H9 (cell line): Measurements from ENCODE around the gene MIPEP. TPM values are rescaled to one million over a fixed set of nuclear protein-coding genes. Genes with fewer than 3 reads are reported as not detected.

Experiments
- DNase-seq: peaks from one replicate; pipeline ENCODE4 v3.0.0-alpha.2; 2017
- H2AFZ ChIP-seq: one replicate; pipeline ENCODE4 v1.6.1; 2013; ENCODE audit warnings: mild to moderate bottlenecking, low read length, control low read depth, moderate library complexity
- H2AK5ac ChIP-seq: 2 replicates; pipeline ENCODE4 v1.6.1; 2013; ENCODE audit warnings: low read length, control low read depth, mixed read lengths; ENCODE audit not compliant: insufficient read length
- H2BK120ac ChIP-seq: one replicate; pipeline ENCODE4 v1.6.1; 2013; ENCODE audit warnings: low read depth, mild to moderate bottlenecking, low read length, control low read depth, inconsistent platforms; ENCODE audit not compliant: poor library complexity, severe bottlenecking
- H2BK12ac ChIP-seq: 2 replicates; pipeline ENCODE4 v1.6.1; 2013; ENCODE audit warnings: low read length, control low read depth, mixed read lengths, low read depth; ENCODE audit not compliant: insufficient read length
- H2BK15ac ChIP-seq: 2 replicates; pipeline ENCODE4 v1.6.1; 2013; ENCODE audit warnings: low read depth, low read length, control low read depth
- H2BK20ac ChIP-seq: one replicate; pipeline ENCODE4 v1.6.1; 2013; ENCODE audit warnings: low read depth, mild to moderate bottlenecking, low read length, control low read depth, inconsistent platforms; ENCODE audit not compliant: poor library complexity, severe bottlenecking
- H2BK5ac ChIP-seq: 2 replicates; pipeline ENCODE4 v1.6.1; 2013; ENCODE audit warnings: low read length, control low read depth, mixed read lengths; ENCODE audit not compliant: insufficient read length
- H3K14ac ChIP-seq: 2 replicates; pipeline ENCODE4 v1.6.1; 2013; ENCODE audit warnings: low read length, control low read depth; ENCODE audit not compliant: insufficient read depth
- H3K18ac ChIP-seq: 2 replicates; pipeline ENCODE4 v1.6.1; 2013; ENCODE audit warnings: low read depth, mild to moderate bottlenecking, mixed read lengths, low read length, control low read depth; ENCODE audit not compliant: insufficient read length
- H3K23ac ChIP-seq: 2 replicates; pipeline ENCODE4 v1.6.1; 2013; ENCODE audit warnings: low read length, control low read depth, mixed read lengths, low read depth; ENCODE audit not compliant: insufficient read length
- H3K23me2 ChIP-seq: 2 replicates; pipeline ENCODE4 v1.6.1; 2013; ENCODE audit warnings: low read depth, mild to moderate bottlenecking, mixed read lengths, low read length, control low read depth; ENCODE audit not compliant: insufficient read length, poor library complexity, severe bottlenecking
- H3K27ac ChIP-seq: 2 replicates; pipeline ENCODE4 v1.5.1; 2013; ENCODE audit warnings: low read length, control low read depth, mixed read lengths, low read depth; ENCODE audit not compliant: insufficient read length
- H3K27me3 ChIP-seq: 2 replicates; pipeline ENCODE4 v1.6.1; 2013; ENCODE audit warnings: low read length, control low read depth, inconsistent platforms; ENCODE audit not compliant: insufficient read depth
- H3K4ac ChIP-seq: 2 replicates; pipeline ENCODE4 v1.6.1; 2013; ENCODE audit warnings: low read depth, mild to moderate bottlenecking, control low read depth, inconsistent platforms, low read length, moderate library complexity
- H3K4me1 ChIP-seq: 2 replicates; pipeline ENCODE4 v1.6.1; 2013; ENCODE audit warnings: low read length, control low read depth, inconsistent platforms; ENCODE audit not compliant: insufficient read depth
- H3K4me2 ChIP-seq: 2 replicates; pipeline ENCODE4 v1.6.1; 2013; ENCODE audit warnings: low read length, control low read depth, mixed read lengths; ENCODE audit not compliant: insufficient read length, insufficient read depth
- H3K56ac ChIP-seq: 2 replicates; pipeline ENCODE4 v1.6.1; 2013; ENCODE audit warnings: low read depth, mild to moderate bottlenecking, mixed read lengths, low read length, control low read depth; ENCODE audit not compliant: insufficient read length
- H3K79me1 ChIP-seq: 2 replicates; pipeline ENCODE4 v1.6.1; 2013; ENCODE audit warnings: low read depth, mild to moderate bottlenecking, moderate library complexity, low read length, control low read depth, inconsistent platforms; ENCODE audit not compliant: insufficient read depth, poor library complexity, severe bottlenecking
- H3K79me2 ChIP-seq: 2 replicates; pipeline ENCODE4 v1.6.1; 2013; ENCODE audit warnings: low read length, control low read depth, inconsistent platforms; ENCODE audit not compliant: insufficient read depth
- H3K9ac ChIP-seq: 2 replicates; pipeline ENCODE4 v1.6.1; 2013; ENCODE audit warnings: low read length, control low read depth, mixed read lengths; ENCODE audit not compliant: insufficient read length; ENCODE audit errors: extremely low read depth
- H3K9me3 ChIP-seq: one replicate; pipeline ENCODE4 v1.6.1; 2013; ENCODE audit warnings: low read depth, low read length, inconsistent platforms; ENCODE audit not compliant: control insufficient read depth
- H3T11ph ChIP-seq: one replicate; pipeline ENCODE4 v1.6.1; 2013; ENCODE audit warnings: mild to moderate bottlenecking, low read length, control low read depth, inconsistent platforms
- H4K20me1 ChIP-seq: one replicate; pipeline ENCODE4 v1.6.1; 2013; ENCODE audit not compliant: control insufficient read depth, insufficient read length, insufficient read depth
- H4K5ac ChIP-seq: 2 replicates; pipeline ENCODE4 v1.6.1; 2013; ENCODE audit warnings: low read depth, mild to moderate bottlenecking, mixed read lengths, low read length, control low read depth; ENCODE audit not compliant: insufficient read length
- H4K8ac ChIP-seq: replicated peaks from 2 replicates; pipeline ENCODE4 v1.6.1; 2013; ENCODE audit warnings: low read length, control low read depth, mixed read lengths, low read depth; ENCODE audit not compliant: insufficient read length
- H4K91ac ChIP-seq: 2 replicates; pipeline ENCODE4 v1.6.1; 2013; ENCODE audit warnings: low read depth, mild to moderate bottlenecking, moderate library complexity, mixed read lengths, low read length, control low read depth; ENCODE audit not compliant: insufficient read length
- H3K27ac Mint-ChIP-seq, 3 experiments: 2 replicates in 2 of 3; 3 replicates in 1 of 3; pipeline ENCODE4 v1.8.0; 2020 to 2021; ENCODE audit warnings: mixed read lengths in 3 of 3, mild to moderate bottlenecking in 1 of 3, moderate library complexity in 1 of 3
- H3K27me3 Mint-ChIP-seq: 2 replicates; pipeline ENCODE4 v1.8.0; 2021; ENCODE audit warnings: low read depth, mild to moderate bottlenecking, moderate library complexity, mixed read lengths
- H3K36me3 Mint-ChIP-seq, 3 experiments: 2 replicates in 2 of 3; 3 replicates in 1 of 3; pipeline ENCODE4 v1.8.0; 2020 to 2021; ENCODE audit warnings: low read depth in 3 of 3, mixed read lengths in 3 of 3; ENCODE audit not compliant: insufficient read depth in 1 of 3
- H3K4me1 Mint-ChIP-seq, 2 experiments: 2 replicates each; pipeline ENCODE4 v1.8.0; 2020; ENCODE audit warnings: mixed read lengths in 2 of 2
- H3K4me3 Mint-ChIP-seq, 2 experiments: 2 replicates in 1 of 2; 3 replicates in 1 of 2; pipeline ENCODE4 v1.8.0; 2020 to 2021; ENCODE audit warnings: mild to moderate bottlenecking in 2 of 2, mixed read lengths in 2 of 2, moderate library complexity in 1 of 2
- H3K9me3 Mint-ChIP-seq, 2 experiments: 2 replicates in 1 of 2; 3 replicates in 1 of 2; pipeline ENCODE4 v1.8.0; 2020; ENCODE audit warnings: mild to moderate bottlenecking in 2 of 2, mixed read lengths in 2 of 2, moderate library complexity in 1 of 2
- WGBS: extraction: QIAGEN DNeasy Blood & Tissue Kit; methylation state at CpG from one replicate; pipeline ENCODE4 v1.1.7; 2013; ENCODE audit warnings: missing lambda C conversion rate, low lambda C conversion rate, mixed read lengths; ENCODE audit not compliant: insufficient read length; ENCODE audit errors: extremely low coverage; 5-methylcytosine and 5-hydroxymethylcytosine counted together
- total RNA-seq: library from RNA; stranded (reverse); gene quantifications from 2 replicates; pipeline ENCODE4 v1.2.1, GENCODE V29; 2021
- TF ChIP-seq, protein P1 (sequence below): fragments of 200-600 bp; sonication (generic); conservative IDR thresholded peaks from 3 replicates; pipeline ENCODE4 v1.8.0; 2021; ENCODE audit warnings: antibody characterized with exemption, mild to moderate bottlenecking

The MIPEP gene
- total RNA-seq, 1 experiment from 2014 or later, result 18.5 TPM

DNA sequence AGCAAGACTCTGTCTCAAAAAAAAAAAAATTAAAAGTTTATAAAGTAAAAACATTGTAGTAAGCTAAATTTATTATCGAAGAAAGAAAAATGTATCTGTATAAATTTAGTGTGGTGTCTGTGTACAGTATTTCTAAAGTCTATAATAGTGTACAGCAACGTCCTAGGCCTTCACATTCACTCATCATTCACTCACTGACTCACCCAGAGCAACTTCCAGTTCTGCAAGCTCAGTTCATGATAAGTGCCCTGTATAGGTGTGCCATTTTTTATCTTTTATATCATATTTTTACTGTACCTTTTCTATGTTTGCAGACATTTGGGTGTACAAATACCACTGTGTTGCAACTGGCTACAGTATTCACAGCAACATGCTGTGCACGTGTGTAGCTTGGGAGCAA, 200.9 kb downstream of the MIPEP start:
- Histone ChIP-seq H3K4me2 (no peak overlapping the region), H3K23me2 (no peaks in the 10 kb centered on the region), H4K20me1 (no peaks in the 10 kb centered on the region), H3K9ac (no peak overlapping the region), H2AK5ac (no peak overlapping the region), H3K9me3 (no peaks in the 10 kb centered on the region), H2BK15ac (no peak overlapping the region), H3T11ph (no peak overlapping the region), H3K79me1 (no peaks in the 10 kb centered on the region), H3K14ac (no peak overlapping the region), H3K79me2 (no peaks in the 10 kb centered on the region), H2BK12ac (no peak overlapping the region), H2BK20ac (no peak overlapping the region), H3K18ac (no peak overlapping the region), H4K91ac (no peak overlapping the region), H4K5ac (no peak overlapping the region), H4K8ac (no peak overlapping the region), H2BK120ac (no peak overlapping the region), H3K4ac (no peak overlapping the region), H3K27ac (no peak overlapping the region), H3K56ac (no peak overlapping the region), H3K27me3 (no peaks in the 10 kb centered on the region), H2BK5ac (no peak overlapping the region), H2AFZ (no peak overlapping the region), H3K4me1 (no peaks in the 10 kb centered on the region), H3K23ac (no peak overlapping the region)
- TF ChIP-seq, protein P1, sequence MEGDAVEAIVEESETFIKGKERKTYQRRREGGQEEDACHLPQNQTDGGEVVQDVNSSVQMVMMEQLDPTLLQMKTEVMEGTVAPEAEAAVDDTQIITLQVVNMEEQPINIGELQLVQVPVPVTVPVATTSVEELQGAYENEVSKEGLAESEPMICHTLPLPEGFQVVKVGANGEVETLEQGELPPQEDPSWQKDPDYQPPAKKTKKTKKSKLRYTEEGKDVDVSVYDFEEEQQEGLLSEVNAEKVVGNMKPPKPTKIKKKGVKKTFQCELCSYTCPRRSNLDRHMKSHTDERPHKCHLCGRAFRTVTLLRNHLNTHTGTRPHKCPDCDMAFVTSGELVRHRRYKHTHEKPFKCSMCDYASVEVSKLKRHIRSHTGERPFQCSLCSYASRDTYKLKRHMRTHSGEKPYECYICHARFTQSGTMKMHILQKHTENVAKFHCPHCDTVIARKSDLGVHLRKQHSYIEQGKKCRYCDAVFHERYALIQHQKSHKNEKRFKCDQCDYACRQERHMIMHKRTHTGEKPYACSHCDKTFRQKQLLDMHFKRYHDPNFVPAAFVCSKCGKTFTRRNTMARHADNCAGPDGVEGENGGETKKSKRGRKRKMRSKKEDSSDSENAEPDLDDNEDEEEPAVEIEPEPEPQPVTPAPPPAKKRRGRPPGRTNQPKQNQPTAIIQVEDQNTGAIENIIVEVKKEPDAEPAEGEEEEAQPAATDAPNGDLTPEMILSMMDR, result no peak
- no peak overlapping the region for H3K4me3 Mint-ChIP-seq
- peaks cover 3 to 20% (median 14%) of the 10 kb centered on the region in 3 experiments; a peak in 5 of 7 replicates for H3K36me3 Mint-ChIP-seq
- H3K9me3 Mint-ChIP-seq, result peaks cover 17 to 25% of the 10 kb centered on the region in 2 experiments
- H3K27ac Mint-ChIP-seq, result no peak overlapping the region
- DNase-seq, result no peak
- 100% methylated on average over 1 of the region's 3 CpGs for WGBS
- H3K27me3 Mint-ChIP-seq, result no peaks in the 10 kb centered on the region
- peaks cover 0 to 3% of the 10 kb centered on the region in 2 experiments; a peak in 2 of 4 replicates for H3K4me1 Mint-ChIP-seq
